Measurements from ENCODE around the gene MPP2.
"Not testable (repeated sequence)": the region's sequence is repeated elsewhere in the genome, so short reads cannot be mapped to it uniquely, and the experiment has no call there.

MPP2 gene

GRCh38 chr17:43928609-43929008, 21.3 kb upstream of the MPP2 start:
- DNase-seq (ENCODE audit: low read depth in 2 of 2): no peak

- not testable (repeated sequence) for DNase-seq (ENCODE audit: low read depth in 2 of 2)
These were observed 20.6 kb upstream of the MPP2 start for GRCh38 chr17:43927929-43928328.

GRCh38 chr17:43927060-43927864, 19.9 kb upstream of the MPP2 start:
- DNase-seq (ENCODE audit: low read depth in 2 of 2): no peak

GRCh38 chr17:43924558-43924957, 17.2 kb upstream of the MPP2 start:
- DNase-seq (ENCODE audit: low read depth in 2 of 2): no peak

- no peak for DNase-seq (ENCODE audit: low read depth in 2 of 2)
These were observed 13.3 kb upstream of the MPP2 start for GRCh38 chr17:43920500-43921095.

GRCh38 chr17:43918026-43918389, 10.7 kb upstream of the MPP2 start:
- no peak for DNase-seq (ENCODE audit: low read depth in 2 of 2)

- DNase-seq (ENCODE audit: low read depth in 2 of 2): no peak
These were observed 10.2 kb upstream of the MPP2 start for GRCh38 chr17:43917348-43918025.

- DNase-seq (ENCODE audit: low read depth in 2 of 2): no peak
These were observed 9.6 kb upstream of the MPP2 start for GRCh38 chr17:43917016-43917347.

GRCh38 chr17:43916385-43916784, 9.0 kb upstream of the MPP2 start:
- no peak for DNase-seq (ENCODE audit: low read depth in 2 of 2)

- DNase-seq (ENCODE audit: low read depth in 2 of 2): no peak
These were observed 8.2 kb upstream of the MPP2 start for GRCh38 chr17:43915559-43915958.

GRCh38 chr17:43914451-43914850, 7.1 kb upstream of the MPP2 start:
- no peak for DNase-seq (ENCODE audit: low read depth in 2 of 2)

- DNase-seq (ENCODE audit: low read depth in 2 of 2): no peak
These were observed 6.2 kb upstream of the MPP2 start for GRCh38 chr17:43913584-43913983.

- DNase-seq (ENCODE audit: low read depth in 2 of 2): no peak
These were observed 5.4 kb upstream of the MPP2 start for GRCh38 chr17:43912635-43913304.

GRCh38 chr17:43911904-43912303, 4.6 kb upstream of the MPP2 start:
- DNase-seq (ENCODE audit: low read depth in 2 of 2): no peak

- no peak for DNase-seq (ENCODE audit: low read depth in 2 of 2)
These were observed 2.3 kb upstream of the MPP2 start for GRCh38 chr17:43909537-43910231.

- peak; percentile 46 to 51 for DNase-seq (ENCODE audit: low read depth in 2 of 2)
These were observed 824 bp upstream of the MPP2 start for GRCh38 chr17:43907998-43908721.

GRCh38 chr17:43906951-43907424, 348 bp downstream of the MPP2 start:
- DNase-seq (ENCODE audit: low read depth in 2 of 2): no peak

GRCh38 chr17:43905985-43906852, 1.1 kb downstream of the MPP2 start:
- peak; percentile 15 to 22 for DNase-seq (ENCODE audit: low read depth in 2 of 2)

GRCh38 chr17:43905400-43905984, 1.8 kb downstream of the MPP2 start:
- DNase-seq (ENCODE audit: low read depth in 2 of 2): no peak
